GM10847 (cell line): ENCODE measurements around the gene FAM3B.

Experiments used
- POLR2A ChIP-seq: IDR thresholded peaks from 2 replicates; pipeline ENCODE4 v1.6.1; 2011; ENCODE audit not compliant: insufficient read length; ENCODE audit errors: extremely low read depth

FAM3B gene

DNA sequence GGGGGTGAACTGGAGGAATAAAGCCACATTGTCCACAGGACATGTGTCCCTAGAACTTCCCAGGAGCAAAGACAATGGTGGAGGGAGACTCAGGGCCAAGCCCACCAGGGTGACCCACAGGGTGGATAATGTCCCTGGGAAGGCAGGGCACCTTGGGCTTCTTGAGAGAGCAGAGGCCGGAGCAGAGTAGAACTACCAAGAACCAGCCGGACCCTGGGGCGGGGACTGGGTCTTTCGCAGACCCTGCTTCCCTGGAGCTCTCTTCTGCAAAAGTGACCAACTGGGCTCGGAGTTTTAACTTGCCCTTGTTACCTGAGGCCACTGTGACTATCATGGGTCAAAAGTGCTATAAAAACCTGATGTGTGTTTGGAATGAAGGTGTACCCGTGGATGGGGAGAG lies 875 bp upstream of the FAM3B start:
- no peak for TF ChIP-seq POLR2A

- no peak for TF ChIP-seq POLR2A
These were observed 427 bp downstream of the FAM3B start for GRCh38 chr21:41317063-41317392.

- TF ChIP-seq POLR2A: no peak
These were observed 857 bp downstream of the FAM3B start for GRCh38 chr21:41317458-41317857.

DNA sequence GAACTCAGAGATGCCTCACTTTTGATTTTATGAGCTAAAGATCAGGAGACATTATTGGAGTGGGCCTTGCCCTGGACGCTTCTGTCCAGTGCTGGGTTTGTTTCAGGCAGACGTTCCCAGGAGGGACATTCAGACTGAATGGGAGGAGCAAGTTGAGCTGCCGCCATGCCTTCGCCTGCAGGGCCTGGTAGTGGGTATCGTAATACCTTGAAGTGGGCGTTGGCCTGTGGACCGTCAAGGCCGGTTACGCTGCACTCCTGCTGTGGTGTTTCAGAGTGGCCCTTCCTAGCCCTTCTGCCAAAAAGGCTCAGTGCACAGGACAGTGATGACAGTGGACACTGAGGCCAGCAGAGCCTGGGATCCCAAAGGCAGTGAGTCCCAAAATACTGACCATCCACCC lies 1.6 kb downstream of the FAM3B start:
- no peak for TF ChIP-seq POLR2A

DNA sequence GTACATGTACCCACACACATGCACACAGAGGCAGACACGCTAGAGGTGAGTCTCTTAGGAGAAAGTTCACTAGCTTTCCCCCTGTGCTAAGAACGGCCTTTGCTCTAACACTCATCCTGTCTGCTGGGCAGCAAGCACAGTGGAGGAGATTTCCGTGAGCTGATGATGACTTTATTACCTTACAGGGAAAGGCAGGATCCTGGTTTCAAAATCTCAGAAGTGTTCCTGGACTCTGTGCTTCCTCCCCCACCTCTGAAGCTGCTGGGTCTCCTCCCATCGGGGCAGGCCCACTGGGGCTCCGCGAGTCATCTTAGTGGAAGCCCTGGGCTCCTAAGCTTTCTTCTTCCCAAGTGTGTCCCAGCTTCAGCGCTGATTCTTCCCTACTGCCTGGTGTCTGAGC lies 2.7 kb downstream of the FAM3B start:
- TF ChIP-seq POLR2A: no peak

DNA sequence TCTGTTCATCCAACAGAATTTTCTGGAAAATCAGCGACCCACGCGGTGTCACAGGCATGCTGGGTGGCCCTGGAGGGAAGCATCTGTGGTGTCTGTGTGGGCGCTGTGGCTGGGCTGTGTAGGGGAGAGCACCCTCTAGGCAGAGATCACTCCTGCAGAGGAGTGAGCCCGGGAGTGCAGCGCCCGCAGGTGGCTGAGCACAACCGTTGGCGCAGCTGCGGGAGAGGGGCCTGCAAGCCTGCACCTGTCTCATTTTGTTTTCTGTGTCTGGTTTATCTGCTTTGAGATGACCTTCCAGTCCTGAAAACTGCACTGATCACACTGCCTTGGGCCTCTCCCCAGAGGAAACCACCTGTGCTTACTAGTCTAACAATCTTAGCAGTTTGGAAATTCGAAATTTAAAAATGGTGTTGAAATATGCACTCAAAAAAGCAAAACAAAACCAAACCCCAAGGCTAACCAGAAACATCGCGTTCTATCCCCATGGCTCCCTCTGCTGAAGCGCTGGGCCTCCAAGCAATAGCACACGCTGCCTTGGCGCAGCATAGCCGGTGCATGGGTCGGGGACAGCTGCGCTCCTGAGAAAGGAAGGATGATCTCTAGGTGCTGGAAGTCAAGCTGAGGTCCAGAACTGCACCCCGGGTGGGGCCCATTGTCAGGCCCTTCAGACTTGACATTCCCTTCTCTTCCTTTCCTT lies 4.8 kb downstream of the FAM3B start:
- TF ChIP-seq POLR2A: no peak

DNA sequence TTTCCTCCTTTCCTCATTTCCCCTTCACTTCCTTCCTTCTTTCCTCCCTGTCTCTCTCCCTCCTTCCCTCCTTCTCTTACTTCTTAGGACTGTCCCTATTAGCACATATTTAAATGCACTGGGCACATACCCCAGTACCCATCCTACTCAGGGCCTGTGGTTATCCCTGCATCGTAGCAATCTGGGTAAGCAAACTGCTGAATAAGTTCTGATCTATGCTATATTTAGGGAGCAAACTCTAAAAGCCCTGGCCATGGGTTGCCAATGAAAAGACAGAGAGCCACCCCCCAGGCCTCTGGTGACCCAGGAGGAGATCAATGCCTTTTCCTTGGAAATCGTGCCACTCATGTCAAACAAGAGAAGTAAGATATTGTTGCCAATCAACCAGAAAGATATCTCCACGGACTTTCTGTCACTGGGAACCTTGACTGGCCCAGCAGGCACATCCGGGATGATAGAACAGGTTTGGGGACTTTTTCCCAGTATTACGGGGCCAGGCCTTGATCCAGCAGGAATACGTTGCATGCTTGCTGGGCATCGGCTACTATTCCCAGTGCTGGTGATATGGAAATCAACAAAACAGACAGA lies 5.4 kb downstream of the FAM3B start:
- no peak for TF ChIP-seq POLR2A

DNA sequence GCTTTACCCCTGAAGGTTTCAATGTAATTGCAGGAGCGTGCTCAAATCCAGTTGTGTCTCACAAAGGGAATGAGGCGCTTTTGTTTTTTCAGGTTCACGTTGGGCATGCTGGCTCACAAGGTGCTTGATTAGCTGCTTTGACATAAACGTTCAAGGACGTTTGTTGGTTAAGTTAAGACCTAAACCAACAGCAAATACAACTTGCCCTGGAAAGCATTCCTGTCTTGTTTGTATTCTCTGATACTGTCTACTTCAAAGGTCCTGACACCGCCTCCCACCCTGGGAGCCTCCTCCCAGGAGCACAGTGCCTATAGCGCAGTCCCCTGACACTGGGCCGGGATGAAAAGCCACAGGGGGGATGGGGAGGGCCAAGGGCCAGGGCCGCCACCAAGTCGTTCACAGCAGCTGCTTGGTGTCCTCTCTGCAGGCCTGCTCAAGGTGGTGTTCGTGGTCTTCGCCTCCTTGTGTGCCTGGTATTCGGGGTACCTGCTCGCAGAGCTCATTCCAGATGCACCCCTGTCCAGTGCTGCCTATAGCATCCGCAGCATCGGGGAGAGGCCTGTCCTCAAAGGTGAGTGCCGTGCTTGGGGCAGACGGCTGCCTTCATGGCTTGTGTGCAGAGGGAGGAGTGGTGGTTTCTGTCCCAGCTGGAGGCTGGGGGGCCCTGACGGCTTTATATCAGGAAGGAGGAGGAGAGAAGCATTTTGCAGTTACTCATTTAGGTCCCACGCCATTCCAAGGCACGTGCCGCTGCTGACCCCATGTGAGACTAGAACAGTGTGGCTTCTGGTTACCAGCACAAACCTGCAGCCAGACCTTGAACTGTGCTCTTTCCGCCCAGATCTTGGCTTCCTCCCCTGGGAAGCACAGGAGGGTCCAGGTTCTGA lies 6.1 kb downstream of the FAM3B start:
- no peak for TF ChIP-seq POLR2A

GRCh38 chr21:41325138-41325912 lies 8.7 kb downstream of the FAM3B start:
- TF ChIP-seq POLR2A: no peak

GRCh38 chr21:41326414-41327080 lies 9.9 kb downstream of the FAM3B start:
- TF ChIP-seq POLR2A: no peak

- TF ChIP-seq POLR2A: no peak
These were observed 11.2 kb downstream of the FAM3B start for GRCh38 chr21:41327753-41328152.

- no peak for TF ChIP-seq POLR2A
These were observed 12.3 kb downstream of the FAM3B start for GRCh38 chr21:41328660-41329607.

- TF ChIP-seq POLR2A: no peak
These were observed 17.2 kb downstream of the FAM3B start for GRCh38 chr21:41333752-41334151.

DNA sequence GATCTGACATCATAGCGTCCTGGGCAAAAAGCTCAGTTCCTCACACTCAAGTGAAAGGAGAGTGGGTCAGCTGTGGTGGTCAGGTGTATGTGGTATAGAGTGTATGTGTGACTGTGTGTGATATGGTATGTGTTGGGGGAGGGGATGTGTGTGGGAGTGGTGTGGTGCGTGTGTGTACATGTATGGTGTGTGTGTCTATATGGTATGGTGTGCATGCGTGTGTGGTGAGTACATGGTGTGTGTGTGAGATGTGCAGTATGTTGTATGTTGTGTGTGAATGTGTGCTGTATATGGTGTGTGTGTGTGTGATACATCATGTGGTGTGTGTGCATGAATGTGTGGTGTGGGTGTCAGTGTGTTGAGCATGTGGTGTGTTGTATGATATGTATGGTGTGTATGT lies 20.9 kb downstream of the FAM3B start:
- no peak for TF ChIP-seq POLR2A

GRCh38 chr21:41338455-41338854 lies 21.9 kb downstream of the FAM3B start:
- TF ChIP-seq POLR2A: no peak
